HG03064 (cell line): ENCODE data around the gene CDHR2.
"Not testable (repeated sequence)": the region's sequence is repeated elsewhere in the genome, so short reads cannot be mapped to it uniquely, and the experiment has no call there.

Source experiments
- ATAC-seq: cut with Tn5 transposase; IDR thresholded peaks from one replicate; pipeline ENCODE4 v1.9.1; 2021; ENCODE audit warnings: low read depth; ENCODE audit not compliant: unreplicated experiment

The CDHR2 gene

DNA sequence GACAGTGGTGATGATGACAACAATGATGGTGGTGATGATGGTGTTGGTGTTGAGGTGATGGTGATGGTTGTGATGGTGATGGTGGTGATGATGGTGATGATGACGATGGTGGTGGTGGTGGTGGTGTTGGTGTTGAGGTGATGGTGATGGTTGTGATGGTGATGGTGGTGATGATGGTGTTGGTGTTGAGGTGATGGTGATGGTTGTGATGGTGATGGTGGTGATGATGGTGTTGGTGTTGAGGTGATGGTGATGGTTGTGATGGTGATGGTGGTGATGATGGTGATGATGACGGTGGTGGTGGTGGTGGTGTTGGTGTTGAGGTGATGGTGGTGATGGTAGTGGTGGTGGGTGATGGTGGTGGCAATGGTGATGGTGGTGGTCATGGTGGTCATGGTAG, 42.5 kb downstream of the CDHR2 start:
- ATAC-seq, result not testable (repeated sequence)

DNA sequence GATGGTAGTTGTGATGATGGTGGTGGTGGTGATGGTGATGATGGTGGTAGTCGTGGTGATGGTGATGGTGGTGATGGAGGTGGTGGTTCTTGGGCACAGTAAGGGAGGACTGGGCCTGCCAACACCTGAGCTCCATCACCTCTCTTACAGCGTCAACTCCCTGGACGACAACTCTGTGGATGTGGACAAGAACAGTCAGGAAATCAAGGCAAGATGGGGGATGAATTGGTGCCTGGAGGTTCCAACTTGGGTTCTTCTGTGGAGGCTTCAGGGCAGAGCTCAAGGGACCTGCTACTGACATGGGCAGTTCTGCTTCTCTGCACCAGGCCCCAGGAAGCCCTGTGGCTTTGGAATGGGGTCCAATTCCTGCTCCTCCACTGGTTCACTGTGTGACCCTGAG, 43.4 kb downstream of the CDHR2 start:
- no peak for ATAC-seq

DNA sequence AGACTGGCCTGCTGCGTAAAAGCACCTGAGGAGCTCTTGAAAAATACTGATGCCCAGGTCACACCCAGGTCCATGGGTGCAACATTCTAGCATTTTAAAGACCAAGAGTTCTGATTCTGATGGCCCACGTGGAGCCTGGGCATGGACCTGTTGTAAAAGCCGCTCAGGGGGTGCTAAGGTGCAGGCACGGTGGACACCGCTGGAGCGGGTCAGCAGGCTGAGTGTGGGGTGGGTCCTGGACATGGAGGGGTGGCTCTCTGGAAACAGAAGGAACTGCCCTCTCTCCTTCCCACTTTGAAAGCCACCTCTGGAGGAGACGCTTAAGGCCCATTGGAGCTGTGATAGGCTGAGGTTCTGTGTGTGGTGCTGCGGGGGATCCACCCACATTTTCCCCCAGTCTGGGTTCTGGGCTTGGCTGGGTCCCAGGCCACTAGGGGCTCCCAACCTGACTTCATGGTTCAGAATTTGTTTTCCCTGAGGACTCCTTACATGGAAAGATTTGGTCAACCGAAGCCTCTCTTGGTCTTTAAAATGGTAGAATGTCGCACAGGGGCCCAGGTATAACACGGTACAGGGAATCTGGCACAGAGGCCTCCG, 44.2 kb downstream of the CDHR2 start:
- no peak for ATAC-seq

DNA sequence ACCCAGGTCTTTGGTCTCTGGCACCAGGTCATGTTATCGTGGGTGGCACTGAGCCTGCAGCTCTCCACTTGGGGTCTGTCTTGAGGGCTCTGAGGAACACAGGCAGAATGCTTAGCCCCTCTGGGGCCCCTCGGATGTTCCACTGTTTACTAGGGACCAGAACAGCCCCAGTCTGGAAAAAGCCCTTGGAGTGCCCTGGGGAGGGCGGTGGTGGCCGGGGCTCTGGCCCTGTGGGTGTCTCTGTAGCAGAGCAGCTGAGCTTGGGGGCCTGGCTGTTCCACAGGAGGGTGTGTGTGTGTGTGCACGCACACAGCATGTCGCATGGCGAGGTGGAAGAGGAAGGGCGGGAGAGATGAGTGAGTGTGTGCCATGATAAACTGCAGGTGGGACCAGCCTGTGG, 45.4 kb downstream of the CDHR2 start:
- ATAC-seq, result no peak

DNA sequence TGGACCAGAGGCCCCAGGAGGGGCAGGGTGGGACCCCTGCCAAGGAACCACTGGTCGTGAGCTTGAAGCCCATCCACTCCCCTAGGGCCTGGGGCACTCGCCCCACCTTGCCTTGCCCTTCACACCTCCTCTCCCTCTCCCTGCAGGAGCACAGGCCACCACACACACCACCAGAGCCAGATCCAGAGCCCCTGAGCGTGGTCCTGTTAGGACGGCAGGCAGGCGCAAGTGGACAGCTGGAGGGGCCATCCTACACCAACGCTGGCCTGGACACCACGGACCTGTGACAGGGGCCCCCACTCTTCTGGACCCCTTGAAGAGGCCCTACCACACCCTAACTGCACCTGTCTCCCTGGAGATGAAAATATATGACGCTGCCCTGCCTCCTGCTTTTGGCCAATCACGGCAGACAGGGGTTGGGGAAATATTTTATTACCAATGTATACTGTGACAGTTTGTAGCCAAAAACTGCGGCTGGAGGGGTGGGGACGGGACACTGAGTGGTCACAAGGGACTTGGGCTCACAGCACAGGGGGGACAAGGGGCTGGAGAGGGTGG, 46.3 kb downstream of the CDHR2 start:
- ATAC-seq, result no peak

DNA sequence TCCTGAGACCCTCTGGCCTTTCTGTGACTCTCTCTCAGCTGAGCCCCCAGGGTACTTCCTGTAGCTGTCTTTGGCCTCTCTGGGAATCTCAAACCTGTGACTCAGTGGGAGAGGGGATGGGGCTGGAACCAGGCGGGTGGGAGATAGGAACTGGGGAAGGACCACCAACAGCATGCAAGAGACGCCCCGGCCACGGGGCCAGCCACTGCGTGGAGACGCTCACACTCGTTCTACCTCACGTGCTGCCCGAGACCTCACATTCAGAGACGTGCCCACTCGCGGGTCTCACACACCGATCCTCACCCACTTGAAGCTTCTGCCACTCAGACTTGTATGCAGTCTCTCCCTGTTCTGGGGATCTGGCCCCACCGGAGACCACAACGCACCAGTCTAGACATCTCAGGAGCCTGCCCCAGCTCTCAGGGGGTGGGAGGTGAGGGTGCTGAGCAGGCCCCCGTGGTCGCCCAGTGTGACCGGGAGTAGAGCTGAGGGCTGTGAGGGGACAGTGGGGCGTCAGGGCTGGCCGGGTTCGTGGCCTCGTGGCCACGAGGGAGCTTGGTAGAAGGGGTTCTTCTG, 47.0 kb downstream of the CDHR2 start:
- ATAC-seq, result no peak

DNA sequence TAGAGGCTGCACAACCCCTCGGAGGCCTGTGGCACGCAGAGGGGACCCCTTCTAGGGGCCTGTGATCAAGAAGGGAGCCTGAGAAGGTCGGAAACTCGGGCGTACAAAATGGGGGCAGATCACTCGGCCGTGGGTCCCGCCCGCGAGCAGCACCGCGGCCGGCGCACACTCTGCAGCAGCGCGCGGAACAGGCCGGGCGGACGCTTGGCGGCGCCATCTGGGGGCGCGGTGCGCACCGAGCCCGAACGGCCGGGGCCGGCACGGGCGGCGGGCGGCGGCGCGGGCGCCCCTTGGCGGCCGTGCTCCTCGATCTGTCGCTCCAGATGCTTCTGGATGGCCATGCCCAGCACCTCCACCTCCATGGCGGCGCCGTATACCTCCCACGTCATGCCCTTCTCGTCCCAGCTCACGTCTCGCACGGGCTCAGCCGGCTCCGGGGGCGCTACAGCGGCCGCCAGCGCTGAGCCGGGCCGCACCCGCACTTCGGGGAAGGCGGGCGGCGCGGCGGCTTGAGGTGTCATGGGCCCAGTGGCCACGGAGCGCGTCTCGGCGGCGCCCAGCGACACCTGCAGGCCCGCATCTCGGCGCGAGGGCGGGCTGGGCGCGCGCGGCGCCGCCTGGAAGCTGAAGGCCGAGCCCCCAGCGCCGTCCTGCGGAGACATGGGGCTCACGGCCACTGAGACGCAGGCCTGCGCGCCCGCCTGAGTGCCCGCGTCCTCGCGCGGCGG, 47.7 kb downstream of the CDHR2 start:
- peak; percentile 58 for ATAC-seq

DNA sequence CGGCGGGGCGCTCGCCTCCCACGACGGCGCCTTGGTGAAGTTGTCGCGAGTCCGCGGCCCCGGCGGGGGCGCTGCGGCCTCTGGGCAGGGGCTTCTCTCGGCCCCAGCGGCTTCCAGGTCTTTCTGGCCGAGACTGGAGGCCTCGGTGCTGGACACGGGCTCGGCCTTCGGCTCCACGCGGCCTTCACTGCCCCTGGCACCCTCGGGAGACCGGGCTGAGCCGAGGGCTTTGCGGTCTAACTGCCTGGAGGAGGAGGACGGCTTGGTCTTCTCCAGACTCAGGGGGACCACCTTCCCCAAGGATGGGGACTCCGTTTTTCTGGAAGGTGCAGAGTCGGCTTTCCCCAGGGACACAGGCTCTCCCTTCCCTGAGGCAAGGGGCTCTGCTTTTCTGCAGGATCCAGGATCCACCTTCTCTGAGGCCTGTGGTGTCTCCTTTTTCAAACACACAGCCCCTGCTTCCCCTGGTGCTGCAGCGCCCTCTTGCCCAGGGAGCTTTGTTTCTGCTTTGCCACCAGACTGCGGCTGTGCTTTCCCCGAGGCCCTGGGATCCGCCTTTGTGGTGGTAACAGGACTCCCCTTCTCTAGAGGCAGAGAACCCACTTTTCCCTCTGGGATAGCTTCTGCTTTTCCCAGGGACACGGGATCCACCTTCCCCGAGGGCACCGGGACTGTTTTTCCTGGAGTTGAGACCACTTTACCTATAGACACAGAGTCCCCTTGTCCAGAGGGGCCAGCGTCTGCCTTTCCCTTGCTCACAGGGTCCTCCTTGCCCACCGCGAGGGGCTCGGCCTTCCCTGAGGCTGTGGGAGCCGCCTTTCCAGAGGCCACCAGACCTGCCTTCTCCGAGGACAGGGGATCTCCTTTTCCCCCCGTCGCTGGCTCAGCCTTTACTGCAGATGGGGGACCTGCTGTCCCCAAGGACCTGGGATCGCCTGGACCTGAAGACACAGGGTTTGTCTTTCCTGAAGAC, 48.6 kb downstream of the CDHR2 start:
- ATAC-seq, result no peak

DNA sequence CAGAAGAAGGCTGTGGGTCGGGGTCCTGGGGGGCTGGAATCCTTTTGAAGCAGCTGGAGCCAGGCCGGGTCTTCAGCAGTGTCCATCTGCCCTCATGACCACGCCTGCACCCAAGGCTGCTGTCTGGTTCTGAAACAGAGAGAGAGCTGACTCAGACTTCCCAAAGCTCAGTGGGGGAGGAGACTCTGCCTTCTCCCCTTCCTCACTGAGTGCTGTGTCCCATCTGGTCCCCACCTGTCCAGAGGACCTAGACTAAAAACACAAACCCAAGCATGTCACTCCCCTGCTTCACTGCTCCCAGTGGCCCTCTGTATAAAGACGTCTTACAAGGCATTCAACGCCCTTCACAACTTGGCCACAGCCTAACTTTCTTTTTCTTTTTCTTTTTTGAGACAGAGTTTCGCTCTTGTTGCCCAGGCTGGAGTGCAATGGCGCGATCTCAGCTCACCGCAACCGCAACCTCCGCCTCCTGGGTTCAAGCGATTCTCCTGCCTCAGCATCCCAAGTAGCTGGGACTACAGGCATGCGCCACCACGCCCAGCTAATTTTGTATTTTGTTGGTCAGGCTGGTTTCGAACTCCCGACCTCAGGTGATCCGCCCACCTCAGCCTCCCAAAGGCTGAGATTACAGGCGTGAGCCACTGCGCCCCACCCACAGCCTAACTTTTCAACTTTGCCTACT, 50.7 kb downstream of the CDHR2 start:
- ATAC-seq, result not testable (repeated sequence)

DNA sequence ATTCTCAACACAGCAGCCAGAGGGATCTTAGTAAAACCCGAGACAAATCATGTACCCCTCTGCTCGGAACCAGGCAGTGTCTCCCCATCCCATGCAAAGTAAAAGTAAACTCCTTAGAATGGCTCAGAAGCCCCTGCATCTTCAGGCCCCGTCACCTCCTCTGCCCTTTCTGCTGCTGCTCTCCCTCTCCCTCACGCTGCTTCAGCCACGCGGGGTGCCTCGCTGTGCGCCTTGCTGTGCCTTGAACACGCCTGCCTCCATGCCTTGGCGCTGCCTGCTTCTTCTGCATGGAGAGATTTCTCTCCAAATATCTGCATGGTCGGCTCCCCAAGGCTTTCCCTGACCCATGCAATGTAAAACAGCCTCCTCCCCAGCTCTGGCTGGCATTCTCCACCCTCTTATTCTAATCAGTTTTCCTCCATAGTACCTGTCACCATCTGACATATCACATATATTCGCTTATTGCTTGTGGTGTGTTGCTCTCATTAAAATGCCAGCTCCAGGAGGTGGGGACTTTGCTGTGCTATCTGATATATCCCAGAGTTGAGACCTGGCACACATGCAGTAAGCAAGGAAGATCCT, 52.9 kb downstream of the CDHR2 start:
- ATAC-seq, result no peak

DNA sequence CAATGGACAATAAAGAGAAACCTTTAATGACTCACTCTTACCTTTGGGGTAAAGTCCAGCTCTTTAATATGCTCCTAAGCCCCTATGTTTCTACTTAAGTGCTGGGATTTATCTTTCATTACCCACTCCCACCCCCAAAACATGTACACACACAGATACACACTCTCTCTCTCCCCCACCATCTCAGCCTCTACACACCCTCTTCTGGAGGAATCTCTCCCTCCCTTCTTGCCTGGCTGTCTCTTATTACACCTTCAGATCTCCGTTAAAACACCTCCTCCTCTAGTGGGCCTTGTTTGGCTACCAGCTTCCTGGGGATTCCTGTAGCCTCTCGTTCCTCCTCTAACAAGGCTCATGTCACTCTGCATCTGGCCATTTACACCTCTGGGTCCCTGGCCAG, 53.9 kb downstream of the CDHR2 start:
- ATAC-seq, result no peak

DNA sequence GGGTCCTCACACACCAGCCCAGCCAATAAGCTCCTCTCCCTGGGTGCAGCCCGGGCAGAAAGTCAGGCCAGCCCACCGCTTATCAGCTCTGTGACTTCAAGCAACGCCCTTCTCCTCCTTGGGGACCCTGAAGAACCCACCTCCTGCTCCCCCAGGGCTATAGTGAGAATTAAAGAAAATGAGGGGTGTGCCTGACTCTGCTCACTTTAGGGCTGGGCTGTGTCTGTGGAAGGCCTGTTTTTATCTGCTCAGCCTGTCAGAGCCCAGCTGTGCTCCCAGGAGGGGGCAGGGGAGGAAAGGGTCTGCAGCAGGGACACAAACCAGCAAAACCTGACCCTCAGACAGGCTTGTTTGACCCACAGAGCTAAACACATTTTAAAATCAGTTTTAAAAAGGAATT, 56.9 kb downstream of the CDHR2 start:
- ATAC-seq, result no peak

DNA sequence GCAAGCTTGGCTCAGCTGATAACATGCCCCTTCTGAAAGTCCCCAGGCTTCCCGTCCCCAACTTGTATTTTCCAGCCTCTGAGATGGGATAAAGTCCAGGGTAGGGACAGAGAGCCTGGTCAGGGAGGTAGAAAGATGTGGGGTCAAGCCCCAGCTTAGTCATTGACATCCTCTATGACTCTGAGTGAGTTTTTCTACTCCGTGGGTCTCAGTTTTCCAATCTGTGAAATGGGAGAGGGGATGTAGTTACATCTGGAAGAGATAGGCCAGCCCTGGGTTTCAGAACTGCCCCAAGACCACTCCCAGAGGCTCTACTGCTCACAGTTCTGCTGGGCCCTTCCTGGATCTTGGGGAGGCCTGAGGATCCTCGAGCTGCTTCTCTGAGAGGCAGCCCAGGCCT, 57.7 kb downstream of the CDHR2 start:
- no peak for ATAC-seq

DNA sequence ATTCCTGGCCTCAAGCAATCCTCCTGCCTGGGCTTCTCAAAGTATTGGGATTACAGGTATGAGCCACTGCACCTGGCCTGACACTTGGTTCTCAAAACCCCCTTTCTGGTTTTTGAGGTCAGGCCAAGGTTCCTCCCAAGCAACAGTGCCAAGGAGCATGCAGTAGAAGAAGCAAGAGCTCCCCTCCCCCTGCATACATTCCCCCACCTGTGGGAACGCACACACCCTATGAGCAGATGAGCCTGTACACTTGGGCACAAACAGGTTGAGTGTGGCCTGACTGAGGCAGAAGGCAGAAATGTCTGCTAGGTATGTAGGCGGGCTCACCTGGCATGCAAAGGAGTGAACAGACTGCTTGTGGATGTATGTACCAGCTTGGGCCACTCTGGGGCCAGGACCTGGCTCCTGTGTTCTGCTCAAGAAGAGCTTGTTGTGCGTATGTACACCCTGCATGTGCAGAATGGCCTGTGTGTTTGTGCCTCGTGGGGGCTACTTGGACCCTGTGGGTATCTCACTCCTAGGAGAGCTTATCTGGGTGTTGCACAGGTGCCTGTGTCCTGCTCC, 59.1 kb downstream of the CDHR2 start:
- no peak for ATAC-seq

DNA sequence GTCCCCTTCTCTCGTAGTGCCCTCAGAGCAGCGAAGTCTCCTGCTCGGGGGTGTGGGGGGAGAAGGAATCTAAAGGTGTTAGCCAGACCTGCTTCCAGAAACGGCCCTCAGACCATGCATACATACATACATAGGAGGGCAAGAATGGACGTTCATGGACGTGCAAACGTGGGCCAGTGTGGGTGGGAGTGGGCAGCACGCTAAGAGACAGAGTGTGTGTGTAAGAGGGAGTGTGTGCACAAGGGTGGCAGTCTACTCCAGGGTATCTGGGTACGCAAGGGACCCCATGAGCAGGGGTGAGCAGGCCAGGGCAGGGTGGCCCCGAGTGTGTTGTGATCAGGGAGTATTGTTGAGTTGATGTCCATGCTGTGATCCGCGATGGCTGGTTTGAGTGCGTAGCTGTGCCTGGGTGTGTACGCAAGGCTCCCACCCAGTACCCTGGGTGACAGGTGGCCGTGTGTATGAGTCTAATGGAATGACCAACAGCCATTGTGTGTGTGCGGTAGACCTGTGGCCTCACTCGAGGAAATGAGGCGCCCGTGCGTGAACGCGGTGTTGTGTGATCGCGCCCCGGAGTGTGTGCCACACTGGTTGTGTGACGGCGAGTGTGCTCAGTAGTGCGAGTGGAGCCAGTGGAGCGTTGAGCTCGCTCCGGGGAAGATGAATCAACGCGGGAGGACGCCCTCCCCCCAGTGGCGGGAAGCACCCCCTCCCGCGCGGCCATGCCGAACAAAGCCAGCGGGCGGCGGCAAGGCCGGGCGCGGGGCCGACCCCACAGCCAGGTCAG, 60.0 kb downstream of the CDHR2 start:
- ATAC-seq, result no peak

DNA sequence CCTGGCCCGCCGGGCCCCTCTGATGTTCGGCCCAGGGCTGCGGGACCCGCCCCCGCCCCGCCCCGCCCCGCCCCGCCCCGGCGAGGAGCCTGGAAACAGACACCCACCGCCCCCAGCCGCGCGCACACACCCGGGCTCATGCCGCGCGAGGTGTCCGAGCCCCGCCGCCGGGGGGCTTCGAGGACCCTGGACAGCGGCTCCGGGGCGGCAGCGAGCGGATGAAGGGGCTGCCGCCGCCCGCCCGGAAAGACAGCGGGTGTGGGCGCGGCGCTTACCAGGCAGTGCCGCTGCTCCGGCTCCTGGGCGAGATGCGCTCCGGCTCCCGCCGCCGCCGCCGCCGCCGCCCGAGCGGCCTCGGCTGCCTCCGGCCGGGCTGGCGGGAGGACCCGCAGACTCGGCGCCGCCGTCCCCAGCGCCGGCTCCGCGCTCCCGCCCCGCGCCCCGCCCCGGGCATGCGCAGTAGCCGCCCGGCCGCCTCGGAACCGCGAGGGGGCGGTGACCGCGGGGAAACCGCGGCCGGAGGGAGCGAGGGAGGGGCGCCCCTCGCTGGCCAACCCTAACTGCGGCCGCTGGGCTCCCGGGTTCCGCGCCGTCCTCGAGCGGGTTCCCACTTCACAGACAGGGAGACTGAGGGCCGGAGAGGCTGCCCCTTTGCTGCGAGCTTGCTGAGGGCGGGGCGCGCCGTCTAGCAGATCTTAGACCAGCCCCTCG, 60.7 kb downstream of the CDHR2 start, which contains the start of gene GPRIN1:
GPRIN1 (minus strand) TSS at position 433 of the 711 bp plus-strand sequence. CDS start 10,322 bp downstream, outside the sequence.
- ATAC-seq, result peak; percentile 62

DNA sequence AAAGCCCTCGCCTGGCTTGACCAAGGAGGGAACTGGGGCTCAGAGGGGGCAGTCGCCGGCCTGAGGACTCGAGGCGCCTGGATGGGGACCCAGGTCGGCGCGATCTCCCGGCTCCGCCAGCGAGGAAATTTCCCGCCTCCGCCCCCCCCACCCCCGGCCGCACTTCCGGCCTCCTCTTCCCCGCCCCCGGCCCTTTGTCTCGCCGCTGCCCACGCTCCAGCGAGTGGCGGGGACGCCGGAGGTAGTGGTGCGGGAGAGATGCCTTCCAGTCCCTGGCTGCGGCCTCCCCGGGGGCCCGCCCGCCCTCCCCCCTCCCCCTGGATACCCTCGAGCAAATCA, 61.3 kb downstream of the CDHR2 start:
- peak; percentile 24 for ATAC-seq

DNA sequence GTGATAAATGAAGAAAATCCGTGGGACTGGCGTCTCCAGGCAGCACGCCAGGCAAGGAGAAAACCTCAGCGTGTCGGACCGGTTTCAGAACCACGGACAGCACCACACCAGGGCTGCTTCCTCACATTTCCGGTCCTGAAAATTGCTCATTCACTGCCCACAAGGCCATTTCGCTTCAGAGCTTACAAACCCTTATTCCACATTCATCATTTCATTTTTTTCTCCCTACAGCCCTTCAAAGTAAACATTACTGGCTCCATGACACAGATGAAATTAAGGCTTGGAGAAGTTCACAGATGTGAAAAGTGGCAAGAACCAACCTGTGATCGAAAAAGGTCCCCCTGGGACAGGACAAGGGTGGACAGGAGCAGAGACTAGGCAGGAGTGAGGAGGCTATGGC, 62.3 kb downstream of the CDHR2 start:
- ATAC-seq, result no peak
